Fibroblast of lung (primary cell): Measurements from ENCODE around the gene LIM2.

Source experiments
- EZH2 ChIP-seq: IDR thresholded peaks from 2 replicates; pipeline ENCODE4 v1.5.1; 2012; ENCODE audit warnings: low read length, control low read depth, mild to moderate bottlenecking; ENCODE audit errors: missing control alignments
- TF ChIP-seq, protein P1 (sequence below), 2 donors: IDR thresholded peaks in 1 of 2; conservative IDR thresholded peaks in 1 of 2; 1 replicate in 1 of 2; 2 replicates in 1 of 2; pipeline ENCODE4 v1.5.1; 2011 to 2012; ENCODE audit warnings: low read length in 2 of 2, control low read depth in 1 of 2, inconsistent platforms in 1 of 2, low read depth in 1 of 2, mild to moderate bottlenecking in 1 of 2

DNA sequence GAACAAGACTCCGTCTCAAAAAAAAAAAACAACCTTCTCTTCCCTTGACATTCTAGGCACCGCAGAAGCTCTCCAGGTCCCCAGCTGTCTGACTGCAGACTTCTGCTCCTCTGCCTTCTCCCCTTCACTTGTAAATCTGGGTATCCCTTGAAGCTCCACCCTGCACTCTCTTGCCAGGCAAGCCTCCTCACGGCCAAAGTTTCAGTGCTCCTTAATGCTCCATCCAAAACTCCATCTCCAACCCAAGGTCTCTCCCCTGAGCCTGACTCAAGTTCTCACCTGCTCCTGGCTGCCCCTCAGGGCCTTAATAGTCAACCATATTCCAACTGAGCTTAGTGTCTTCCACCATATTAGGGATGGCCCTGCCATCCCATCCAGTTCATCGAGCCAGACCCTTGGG lies 17.5 kb downstream of the LIM2 start:
- TF ChIP-seq, protein P1, sequence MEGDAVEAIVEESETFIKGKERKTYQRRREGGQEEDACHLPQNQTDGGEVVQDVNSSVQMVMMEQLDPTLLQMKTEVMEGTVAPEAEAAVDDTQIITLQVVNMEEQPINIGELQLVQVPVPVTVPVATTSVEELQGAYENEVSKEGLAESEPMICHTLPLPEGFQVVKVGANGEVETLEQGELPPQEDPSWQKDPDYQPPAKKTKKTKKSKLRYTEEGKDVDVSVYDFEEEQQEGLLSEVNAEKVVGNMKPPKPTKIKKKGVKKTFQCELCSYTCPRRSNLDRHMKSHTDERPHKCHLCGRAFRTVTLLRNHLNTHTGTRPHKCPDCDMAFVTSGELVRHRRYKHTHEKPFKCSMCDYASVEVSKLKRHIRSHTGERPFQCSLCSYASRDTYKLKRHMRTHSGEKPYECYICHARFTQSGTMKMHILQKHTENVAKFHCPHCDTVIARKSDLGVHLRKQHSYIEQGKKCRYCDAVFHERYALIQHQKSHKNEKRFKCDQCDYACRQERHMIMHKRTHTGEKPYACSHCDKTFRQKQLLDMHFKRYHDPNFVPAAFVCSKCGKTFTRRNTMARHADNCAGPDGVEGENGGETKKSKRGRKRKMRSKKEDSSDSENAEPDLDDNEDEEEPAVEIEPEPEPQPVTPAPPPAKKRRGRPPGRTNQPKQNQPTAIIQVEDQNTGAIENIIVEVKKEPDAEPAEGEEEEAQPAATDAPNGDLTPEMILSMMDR (conservative IDR thresholded peaks at IDR 0.05 in 1 of 2, IDR thresholded peaks at IDR 0.05 in 1 of 2; ENCODE audit: low read depth in 1 of 2, low read length in 2 of 2) = no peak
- no peak for TF ChIP-seq EZH2
